GM19025 (cell line): Measurements from ENCODE around the gene UGGT1.

Source experiments
- ATAC-seq: cut with Tn5 transposase; IDR thresholded peaks from one replicate; pipeline ENCODE4 v1.9.1; 2021; ENCODE audit warnings: mild to moderate bottlenecking, low read depth, moderate library complexity; ENCODE audit not compliant: unreplicated experiment

UGGT1 gene

DNA sequence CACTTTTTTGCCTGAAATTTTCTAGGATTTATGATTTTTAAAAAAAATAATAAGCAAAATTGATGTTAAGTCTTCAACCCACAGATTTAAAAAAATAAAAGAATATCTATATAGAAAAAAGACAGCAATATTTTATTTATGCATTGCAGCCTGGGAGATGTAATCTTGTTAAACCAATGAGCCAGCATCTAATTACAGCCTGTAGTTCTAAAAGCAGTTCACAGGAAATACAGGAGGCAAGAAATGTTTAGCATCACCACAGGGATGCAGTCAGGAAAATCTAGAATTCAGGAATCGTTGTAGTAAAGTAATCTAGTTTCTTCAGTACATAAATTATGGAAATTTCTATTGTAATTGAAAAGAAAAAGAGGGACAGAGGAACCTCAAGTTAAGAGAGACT lies 17.2 kb downstream of the UGGT1 start:
- no peak for ATAC-seq

DNA sequence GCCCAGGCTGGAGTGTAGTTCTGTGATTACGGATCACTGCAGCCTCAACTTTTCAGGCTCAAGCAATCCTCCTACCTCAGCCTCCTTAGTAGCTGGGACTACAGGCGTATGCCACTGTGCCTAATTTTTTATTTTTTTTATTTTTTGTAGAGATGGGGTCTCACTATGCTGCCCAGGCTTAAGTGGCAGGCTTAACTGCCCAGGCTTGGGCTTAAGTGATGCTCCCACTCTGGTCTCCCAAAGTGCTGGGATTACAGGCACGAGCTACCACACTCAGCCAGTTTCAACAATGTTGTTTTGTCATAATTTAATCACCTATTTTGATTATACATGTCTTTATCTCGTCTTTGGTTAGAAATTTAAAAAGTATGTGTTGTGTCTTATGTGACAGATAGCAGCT lies 18.2 kb downstream of the UGGT1 start:
- ATAC-seq: no peak

DNA sequence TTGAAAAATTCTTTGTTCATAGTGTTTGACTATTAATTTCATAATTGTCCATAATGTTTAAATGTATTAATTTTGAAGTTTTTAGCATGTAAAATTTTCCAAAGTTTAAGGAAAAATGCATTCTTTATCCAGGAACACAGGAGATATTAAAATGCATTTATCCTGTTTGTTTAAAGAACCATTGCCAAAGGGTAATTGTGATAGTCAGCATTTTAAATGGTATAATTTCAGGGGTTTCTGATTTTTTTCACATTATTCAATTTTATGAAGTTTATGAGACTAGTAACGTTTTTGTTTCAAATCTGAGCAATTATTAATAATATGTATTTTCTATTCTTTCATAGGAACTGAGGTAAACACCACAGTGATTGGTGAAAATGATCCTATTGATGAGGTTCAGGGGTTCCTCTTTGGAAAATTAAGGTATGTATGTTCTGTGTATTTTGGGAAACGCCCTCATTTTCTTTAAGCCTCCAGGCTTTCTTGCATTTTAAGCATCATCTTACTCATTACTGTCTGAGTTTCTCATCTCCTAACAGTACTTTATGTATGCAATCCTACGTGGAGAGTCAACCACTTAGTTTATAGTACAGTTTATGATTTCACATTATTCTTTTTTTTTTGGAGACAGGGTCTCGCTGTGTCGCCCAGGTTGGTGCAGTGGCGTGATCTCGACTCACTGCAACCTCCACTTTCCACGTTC lies 25.1 kb downstream of the UGGT1 start:
- no peak for ATAC-seq

DNA sequence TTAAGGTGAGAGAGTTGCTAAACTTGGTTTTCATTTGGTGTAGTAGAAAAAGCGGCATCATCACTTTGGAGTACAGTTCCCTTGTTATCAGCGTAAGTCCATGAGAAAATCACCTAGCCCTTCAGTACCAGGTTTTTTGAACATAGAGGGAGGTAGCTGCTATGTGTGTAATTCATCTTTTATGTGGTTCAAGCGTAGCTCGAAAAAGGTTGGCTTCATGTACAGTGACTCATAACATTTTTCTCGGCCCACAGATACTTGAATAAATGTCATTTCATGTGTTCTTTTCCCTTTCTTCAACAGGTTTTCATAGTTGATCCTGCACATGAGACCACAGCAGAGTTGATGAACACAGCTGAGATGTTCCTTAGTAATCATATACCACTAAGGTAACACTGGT lies 43.6 kb downstream of the UGGT1 start:
- ATAC-seq: no peak

DNA sequence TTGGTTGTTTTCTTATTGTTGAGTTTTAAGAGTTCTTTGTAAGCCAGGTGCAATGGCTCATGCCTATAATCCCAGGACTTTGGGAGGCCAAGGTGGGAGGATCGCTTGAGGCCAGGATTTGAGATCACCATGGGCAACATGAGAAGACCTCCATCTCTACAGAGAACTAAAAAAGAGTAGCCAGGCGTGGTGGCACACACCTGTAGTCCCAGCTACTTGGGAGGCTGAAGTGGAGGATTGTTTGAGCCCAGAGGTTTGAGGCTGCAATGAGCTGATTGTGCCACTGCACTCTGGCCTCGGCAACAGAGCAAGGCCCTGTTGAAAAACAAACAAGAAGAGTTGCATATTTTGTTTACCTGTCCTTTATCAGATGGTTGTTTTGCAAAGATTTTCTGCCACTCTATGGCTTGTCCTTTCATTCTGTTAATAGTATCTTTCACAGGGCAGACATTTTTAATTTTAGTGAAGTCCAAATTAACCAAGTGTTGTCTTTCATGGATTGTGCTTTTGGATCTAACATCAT lies 46.2 kb downstream of the UGGT1 start:
- no peak for ATAC-seq

DNA sequence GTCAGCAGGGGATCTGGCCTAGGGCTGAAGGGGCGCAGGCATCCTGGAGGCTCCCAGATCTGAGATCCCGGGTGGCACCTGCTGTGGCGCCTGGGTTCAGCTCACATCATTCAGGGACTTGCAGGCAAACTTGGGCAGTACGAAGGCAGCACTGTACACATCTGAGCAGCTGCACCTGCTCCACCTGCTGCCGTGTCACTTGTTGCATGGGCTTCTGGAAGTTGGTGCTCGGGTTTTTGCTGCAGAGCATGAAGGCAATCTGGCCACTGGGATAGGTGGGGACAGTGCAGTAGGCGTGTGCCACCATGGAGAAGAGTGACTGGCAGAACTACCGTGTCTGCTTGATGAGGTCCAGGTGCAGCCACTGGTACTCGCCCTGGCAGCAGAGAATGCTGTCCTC lies 48.6 kb downstream of the UGGT1 start:
- ATAC-seq: no peak

DNA sequence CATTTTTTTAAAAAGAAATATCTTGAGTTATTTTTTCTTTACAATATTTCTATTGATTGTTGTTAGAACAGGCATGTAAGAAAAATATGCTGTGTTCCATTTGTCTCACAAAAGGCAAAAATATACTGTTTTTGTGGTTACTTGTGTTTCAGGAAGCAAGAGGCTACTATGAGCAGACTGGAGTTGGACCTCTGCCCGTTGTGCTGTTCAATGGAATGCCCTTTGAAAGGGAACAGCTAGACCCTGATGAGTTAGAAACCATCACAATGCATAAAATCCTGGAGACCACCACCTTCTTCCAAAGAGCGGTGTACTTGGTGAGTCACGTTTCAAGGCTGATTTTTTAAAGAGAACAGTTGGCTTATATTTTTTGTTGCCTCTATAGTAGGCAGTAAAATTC lies 54.7 kb downstream of the UGGT1 start:
- ATAC-seq: no peak

DNA sequence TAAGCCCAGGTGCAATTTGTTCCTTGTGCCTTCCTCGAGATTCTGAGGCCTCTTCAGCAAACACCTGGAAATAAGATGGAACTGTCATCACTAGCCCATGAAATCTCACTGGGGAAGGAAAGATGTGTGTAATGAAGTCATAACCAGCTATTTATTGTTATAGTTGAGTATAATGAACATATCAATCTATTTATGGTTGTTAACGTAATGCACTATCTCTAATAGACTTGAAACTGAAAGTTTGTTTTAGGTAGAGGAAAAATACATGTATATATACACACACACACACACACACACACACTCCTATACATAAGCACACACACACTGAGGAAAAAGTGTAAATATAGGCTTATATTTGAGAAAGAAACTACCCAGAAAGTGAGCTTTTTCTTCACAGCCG lies 62.8 kb downstream of the UGGT1 start:
- no peak for ATAC-seq

DNA sequence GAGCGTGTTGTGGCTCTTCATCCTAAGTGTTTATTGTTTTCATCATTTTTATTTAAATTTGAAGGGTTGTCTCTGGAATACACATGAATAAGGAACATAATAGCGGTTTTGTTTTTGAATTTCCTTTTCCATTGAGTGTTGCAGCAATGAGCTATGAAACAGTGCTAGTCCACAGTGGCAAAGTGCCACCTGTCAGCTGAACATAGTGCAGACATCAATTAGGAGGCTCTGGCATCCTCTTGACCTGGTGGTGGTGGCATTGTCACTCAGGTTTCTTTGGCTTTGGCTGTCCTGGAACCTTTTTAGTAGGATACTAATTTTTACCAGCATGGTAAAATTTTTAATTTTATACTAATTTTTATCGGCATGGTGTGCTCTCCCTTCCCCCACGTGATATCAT lies 63.2 kb downstream of the UGGT1 start:
- no peak for ATAC-seq

DNA sequence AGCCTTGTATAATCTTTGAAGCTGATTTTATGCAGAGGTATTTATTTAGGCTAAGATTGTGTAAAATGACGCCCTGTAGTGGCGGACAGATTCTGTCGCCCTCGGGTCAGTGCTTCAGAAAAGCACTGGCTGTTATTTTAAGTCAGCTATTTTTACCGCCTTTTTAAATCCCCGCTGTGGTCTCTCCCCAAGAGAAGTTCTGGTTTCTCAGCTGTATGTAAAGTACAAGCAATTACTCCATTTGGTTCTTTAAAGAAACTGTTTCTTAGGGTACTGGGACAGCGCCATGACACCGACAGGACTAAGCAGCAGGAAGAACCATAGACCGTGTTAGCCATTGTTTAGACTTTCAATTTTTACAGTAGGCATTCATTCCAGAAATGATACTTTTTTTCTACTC lies 65.0 kb downstream of the UGGT1 start:
- no peak for ATAC-seq

DNA sequence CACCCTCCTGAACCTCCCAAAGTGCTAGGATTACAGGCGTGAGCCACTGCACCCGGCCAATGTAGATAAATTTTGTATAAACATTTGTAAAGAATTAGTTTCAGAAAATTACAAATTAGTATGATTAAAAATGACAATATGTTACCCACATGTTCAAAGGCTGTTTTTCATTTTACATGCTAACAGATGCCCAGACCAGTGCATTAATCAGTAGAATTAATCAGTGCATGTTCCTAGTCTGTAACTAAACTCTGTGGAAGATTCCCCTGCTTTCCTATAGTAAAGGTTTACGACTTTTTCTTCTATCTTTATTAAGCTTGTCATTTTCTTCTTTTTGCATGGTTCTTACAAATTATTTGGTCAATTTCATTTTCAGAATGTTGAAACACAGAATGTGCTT lies 65.8 kb downstream of the UGGT1 start:
- no peak for ATAC-seq

DNA sequence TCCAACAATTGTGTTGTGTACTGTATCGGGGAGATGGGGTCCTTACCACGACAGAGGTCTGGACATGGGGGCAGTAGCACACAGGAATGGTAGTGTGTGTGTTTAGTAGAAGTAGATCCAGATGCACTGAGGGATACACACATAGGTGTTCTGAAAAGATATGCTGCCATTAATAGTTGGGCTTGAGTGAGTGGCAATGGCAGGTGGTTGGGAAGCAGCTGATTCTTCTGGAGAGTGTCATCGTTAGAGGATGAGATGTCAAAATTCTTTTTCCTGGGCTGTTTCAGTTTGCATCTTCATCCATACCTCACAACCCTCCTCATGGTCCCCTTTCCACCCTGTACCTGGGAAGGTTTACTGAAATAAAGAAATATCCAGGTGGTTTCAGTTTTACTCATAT lies 66.6 kb downstream of the UGGT1 start:
- ATAC-seq: no peak

DNA sequence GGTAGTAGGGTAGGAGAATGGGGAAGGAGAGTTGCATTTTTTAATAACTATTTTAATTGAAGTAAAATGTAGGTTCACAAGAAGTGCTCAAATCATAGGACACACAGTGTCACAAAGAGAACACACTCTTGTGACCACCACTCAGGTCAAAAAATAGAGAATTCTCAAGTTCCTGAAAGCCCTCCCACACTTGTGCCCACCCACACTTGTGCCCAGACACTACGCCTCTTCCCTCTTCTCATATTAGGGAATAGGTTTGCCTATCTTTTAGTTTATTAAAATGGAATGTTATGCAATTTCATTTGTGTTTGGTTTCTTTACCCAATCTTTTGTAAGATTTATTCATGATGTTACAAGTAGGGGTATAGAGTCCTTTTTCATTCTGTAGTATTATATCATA lies 67.2 kb downstream of the UGGT1 start:
- no peak for ATAC-seq

DNA sequence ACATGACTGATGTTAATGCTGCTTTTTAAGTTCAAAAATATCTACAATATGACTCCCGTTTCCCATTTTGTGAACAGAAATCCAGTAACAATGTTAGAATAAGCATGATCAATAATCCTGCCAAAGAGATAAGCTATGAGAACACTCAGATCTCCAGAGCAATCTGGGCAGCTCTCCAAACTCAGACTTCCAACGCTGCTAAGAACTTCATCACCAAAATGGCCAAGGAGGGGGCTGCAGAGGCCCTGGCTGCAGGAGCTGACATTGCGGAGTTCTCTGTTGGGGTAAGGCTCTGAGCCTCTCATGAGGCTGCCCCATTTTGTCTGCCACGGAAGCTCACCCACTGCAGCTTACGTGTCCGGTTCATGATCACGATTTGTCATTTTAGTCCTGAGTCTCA lies 68.4 kb downstream of the UGGT1 start:
- ATAC-seq: no peak

DNA sequence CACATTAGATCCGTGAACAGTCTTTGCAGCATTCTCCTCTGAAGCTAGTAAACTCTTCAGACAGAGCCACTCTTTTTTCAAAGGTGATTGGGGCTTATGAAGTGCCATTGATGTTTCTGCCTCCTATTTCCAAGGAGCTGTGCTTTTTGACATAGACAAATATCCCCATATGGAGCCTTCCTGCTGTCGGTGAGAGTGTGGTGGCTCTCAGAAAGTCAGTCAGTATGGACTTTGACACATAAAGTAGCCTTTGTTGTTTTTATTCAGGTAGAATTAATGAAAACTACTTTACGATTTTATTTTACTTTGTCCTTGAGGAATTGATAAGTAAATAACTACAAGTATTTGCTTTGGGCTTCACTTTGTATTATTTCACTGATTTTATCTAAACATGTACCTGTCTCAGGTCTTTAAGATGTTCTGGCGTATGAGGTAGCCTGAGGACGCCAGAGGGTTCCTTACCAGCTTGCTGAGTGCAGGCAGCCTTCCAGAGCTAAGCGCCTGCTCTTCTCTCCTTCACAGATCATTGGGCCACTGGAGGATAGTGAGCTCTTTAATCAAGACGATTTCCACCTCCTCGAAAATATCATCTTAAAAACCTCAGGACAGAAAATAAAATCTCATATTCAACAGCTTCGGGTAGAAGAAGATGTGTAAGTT lies 69.7 kb downstream of the UGGT1 start:
- ATAC-seq: no peak

DNA sequence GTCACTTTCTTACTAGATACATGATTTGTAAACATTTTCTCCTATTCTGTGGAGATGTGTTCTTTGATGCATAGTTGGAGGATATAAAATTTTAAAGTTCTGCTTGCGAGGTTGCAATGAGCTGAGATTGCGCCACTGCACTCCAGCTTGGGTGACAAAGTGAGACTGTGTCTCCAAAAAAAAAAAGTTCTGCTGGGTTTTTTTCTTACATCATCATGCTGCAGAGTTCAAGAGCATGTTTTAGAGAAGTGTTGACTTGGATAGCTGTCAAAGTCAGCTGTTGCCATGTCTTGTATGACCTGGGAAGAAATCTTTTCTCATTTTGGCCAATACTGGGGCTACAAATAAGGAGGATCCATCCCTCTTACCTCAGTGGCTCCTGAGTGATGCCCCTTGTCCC lies 71.3 kb downstream of the UGGT1 start:
- no peak for ATAC-seq

DNA sequence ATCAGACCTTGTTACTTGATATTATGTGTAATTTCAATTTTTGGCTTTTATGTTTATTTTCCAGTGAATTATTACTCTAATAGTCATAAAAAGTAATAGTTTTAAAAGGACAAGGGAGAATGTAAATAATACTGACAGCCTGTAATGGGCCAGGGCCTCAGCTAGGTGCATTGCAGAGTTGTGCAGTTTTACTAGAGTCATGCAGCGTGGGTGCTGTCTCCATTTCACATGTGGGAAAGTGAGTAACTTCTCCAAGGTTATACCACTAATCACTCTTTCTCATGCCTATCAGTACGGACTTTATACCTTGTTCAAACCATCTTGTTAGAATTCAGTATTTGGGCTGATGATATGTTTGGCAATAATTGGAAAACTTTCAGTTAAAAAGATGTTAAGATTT lies 73.3 kb downstream of the UGGT1 start:
- no peak for ATAC-seq

DNA sequence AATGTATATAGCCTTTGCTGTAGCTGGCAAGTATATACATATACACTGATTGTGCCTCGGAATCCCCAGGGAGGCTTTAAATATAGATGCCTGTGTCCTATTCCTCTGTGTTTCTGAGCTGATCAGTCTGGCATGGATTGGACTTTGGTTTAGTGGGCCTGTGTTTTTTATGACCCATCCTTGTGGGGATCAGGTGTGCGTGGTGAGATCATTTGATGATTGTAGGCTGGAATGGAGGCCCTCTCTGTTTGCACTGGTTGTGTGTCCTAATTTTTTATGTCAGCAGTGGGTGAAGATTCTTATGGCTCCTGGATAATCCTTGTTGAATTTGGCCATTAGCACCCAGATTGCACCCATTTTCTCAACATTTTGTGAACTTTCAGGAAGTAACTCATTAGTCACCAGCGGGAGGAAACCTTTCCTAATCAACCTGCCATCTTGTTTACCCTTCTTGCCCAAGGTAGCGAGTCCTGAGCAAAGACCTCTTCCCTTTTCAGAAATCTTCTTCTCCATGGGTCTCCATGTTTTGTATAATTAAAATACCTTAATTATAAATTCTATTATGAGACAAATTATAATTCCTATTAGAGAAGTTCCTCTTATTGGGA lies 75.8 kb downstream of the UGGT1 start:
- no peak for ATAC-seq

DNA sequence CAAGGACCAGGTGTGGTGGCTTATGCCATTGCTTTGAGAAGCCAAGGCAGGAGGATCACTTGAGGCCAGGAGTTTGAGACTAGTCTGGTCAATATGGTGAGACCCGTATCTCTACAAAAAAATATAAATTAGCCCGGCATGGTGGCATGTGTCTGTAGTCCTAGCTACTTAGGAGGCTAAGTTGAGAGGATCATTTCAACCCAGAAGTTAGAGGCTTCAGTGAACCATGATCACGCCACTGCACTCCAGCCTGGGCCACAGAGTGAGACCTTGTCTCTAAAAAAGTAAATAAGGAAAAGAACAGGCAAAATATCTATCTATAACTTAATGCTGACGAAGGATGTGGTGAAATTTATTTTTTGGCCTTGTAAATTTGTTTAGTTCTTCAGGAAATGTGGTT lies 78.1 kb downstream of the UGGT1 start:
- ATAC-seq: no peak

DNA sequence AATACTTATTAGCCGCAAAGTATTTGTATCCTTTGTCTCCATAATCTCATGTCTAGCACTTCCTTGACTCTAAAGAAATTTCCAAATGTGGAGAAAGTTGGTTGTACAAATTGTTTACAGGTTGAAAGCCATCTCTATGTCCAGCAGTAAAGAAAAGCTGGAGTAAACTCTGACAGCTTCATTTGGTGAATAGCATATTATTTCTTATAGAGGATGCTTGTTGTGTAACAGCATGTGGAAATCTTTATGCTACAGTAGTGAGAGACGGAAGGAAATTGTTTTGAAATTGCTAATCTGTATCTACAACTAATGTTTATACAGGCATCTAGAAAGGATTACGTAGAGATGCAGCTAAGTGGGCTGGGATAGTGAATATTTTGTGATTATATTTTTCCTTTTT lies 78.5 kb downstream of the UGGT1 start:
- no peak for ATAC-seq

DNA sequence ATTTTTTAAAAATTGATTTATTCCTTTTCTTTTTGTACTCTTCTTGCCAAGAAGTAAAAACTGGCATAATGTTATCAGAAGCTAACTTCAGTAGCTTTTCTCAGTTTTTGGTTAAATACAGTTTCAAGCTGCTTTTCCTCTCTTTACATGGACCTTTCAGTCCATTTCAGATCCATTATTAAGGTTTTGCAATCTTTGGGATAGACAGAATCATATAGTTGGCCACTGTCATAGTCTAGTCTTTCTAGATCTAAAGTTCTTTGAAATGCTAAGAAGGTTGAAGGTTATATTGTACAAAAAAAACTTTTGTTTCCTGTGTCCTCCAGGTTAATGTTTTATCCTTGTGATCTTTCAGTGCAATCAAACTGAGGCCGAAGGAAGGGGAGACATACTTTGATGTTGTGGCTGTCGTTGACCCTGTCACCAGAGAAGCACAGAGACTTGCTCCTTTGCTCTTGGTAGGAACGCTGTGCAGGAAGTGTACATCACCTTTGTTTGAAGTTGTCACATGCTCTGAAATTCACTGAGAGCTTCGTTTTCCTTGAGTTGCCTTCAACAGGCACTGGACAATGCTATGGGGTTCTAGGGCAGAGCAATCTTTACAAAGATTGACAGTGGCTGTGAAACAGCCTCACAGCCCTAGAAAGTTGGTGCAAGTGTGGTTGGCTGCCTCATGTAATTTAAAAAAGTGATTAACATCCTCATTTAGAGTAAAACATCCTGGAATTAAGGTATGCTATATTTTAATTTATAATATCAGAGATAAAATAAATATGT lies 79.1 kb downstream of the UGGT1 start:
- no peak for ATAC-seq
